ENCODE results near the gene CLIC5.

Gene CLIC5

DNA sequence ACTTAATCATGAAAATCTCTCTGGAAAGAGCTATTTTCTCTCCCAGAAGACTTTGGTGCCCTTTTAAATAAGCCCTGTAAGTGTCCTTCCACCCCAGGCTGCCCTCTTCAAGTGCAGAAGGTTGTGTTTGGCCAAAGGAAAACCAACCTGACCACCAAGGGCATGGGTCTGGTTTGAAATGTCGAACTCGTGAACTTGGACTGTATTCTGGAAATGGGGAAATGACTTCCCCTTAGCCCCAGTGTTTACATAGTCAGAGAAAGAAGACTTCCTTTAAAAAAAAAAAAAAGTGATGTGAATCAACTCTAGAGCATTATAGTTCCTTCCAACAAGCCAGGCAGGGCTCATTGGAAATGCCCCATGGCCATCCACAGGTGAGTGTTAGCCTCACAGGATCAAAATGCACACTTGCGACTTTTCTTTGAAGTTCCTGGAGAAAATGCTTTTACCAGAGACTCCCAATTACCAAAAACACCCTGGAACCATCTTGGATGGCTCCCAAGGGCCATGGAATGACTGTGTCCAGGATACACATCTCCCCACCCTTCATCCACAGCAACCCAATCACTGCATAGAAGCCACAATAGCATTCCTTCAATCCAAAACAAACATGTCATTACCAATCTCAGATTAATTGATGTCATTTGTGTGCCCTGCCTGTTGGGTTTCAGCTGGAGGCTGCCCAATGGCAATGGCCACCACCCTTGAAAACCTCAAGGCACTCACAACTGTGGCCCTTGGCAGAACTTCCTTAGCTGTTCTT lies 133.8 kb downstream of the CLIC5 start:
- DNase-seq = no peak

DNA sequence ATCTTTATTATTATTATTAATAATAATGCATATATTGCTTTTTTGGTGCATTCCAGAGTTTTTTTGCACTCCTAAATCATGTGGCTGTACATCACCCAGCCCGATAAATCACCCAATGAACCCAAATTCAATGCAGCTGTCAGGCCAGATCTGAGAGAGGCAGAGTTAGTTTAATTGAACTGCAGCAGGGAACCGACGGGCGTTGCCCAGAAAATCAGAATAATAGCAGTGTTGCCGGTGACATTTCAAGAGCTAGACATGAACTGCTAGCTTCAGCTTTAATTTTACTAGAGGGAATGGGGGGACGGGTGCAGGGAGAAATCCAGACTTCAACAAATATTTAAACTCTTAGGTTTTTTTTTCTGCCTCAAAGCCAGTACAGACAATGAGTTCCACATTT lies 135.0 kb downstream of the CLIC5 start:
- no peak for DNase-seq

DNA sequence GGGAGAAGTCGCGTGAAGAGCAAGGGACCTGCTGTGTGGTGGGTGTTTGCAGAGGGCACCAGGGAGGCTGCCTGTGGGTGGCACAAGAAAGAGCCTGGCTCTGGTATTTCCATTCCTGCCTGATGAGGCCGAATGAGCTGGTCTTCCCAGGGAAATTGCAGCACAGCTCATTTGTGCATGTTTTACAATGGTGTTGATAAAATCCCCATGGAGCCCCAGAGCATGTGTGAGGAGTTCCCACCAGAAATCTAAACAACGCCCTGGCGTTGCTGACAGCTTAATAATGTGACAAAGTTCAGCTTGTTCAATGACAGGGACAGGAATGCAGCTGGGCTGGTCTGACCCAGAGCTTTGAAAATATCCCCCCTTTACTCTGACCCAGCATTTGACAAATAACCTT lies 135.5 kb downstream of the CLIC5 start:
- DNase-seq = no peak

GRCh38 chr6:45877970-45878590 lies 137.6 kb downstream of the CLIC5 start:
- DNase-seq = no peak

GRCh38 chr6:45872827-45873365 lies 142.8 kb downstream of the CLIC5 start:
- no peak for DNase-seq

DNA sequence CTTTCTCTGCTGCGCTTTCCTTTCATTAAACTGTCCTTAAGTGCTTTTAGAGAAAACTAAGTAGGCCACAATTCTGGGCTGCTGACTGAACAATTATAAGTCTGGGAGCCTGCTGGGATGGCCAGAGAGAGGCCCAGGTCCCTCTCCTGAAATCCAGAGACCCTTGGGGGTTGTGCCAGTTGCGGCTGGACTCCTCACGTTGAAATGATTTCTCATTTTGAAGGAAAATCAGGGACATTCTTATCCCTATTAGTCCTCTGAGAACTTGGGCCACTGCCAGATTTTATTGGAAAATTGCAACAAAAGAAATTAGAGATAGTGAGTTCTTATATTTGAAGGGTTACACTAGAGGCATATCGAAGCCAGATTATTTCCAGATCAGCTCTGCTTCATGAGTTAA lies 145.1 kb downstream of the CLIC5 start:
- DNase-seq = no peak

DNA sequence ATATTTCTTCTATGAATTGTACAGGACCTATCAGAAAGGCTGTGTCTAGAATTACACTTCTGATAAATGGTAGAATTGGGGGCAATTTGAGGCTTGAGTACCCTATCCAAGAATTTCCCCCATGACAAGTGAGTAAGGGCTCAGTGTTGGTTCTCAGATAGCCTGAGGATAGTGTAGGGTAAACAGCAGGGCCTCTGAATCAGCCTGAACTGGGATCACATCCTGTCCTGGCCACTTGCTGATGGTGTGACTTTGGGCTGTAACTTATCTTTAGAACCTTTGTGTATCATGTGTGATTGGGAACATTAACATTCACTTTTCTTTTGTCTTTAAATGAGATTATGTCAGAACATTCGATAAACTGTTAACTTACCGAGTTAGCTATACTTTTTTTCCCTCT lies 151.0 kb downstream of the CLIC5 start:
- DNase-seq = no peak

DNA sequence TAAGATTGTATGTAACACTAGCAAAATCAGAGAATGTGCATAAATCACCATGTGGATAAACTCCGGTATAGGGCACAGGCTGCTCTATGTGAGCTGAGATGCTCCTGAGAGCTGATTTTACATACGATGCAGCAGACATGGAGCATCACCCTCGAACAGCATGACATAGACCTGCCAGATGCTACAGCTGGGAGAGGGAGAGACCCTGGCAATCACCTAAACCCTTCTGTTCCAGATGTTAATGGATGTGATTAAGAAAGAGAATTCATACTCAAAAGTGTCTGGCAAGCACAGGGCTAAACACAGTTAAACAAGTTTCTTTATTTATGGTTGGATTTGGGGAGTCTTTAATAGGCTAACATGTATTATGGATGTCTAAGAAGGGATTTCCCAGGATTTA lies 157.0 kb downstream of the CLIC5 start:
- DNase-seq = no peak

GRCh38 chr6:45857827-45858226 lies 157.8 kb downstream of the CLIC5 start:
- no peak for DNase-seq

GRCh38 chr6:45855642-45856394 lies 159.8 kb downstream of the CLIC5 start:
- no peak for DNase-seq

DNA sequence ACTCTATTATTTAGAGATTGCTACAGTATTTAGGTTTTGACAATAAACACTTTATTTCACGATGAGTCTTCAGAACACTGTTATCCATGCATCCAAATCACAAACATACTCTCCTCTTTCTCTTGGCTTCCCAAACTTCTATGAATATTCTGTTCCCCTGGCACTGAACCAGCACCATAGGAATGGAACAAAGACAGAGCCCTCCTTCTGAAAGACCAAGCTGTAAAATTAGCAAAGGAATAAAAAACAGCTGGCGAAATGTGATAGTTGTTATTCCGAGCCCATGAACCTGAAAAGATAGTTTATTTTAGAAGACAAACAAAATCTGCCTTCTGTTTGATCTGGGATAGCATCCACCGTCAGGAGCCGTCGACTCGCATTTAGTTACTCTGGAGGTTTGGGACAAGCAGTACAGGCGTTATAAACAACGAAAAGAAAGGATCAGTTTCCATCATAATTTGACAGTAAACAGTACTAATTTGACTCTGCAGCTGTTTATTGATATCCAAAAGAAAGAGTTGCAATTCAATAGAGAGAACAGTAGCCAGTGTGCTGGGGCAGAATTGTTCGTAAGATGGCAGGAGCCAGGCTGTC lies 161.4 kb downstream of the CLIC5 start:
- no peak for DNase-seq

GRCh38 chr6:45851034-45851400 lies 164.6 kb downstream of the CLIC5 start:
- DNase-seq = no peak

DNA sequence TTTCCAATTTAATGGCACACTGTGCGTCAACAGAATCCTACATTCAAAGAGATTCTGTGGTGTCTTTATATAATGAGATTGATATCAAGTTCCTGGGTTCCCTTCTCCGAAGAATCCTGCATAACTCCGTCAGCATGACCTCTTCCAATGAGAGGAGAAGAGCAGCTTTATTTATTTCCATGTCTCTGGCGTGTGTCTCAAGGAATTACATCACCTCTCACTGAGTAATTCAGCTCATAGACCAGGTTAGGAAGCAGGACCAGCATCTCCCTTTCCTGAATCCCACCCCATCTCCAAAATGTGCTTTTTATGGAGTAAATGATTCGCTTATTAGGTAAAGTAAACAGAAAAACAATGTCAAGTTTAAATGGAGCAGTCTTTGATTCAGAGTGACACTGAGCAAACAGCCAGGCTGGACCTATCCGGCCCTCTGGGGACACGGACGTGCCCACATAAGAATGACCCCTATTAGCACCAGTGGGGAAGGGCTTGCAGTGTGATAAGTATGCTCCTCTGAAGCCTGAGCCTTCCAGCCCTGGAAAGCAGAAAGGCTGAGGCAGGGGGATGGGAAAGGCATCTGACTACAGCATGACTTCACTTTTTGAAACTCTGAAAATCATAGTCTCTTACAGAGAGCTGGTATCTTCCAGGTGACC lies 165.2 kb downstream of the CLIC5 start:
- no peak for DNase-seq

- DNase-seq = no peak
Observed at GRCh38 chr6:45845567-45845966, 170.1 kb downstream of the CLIC5 start.

DNA sequence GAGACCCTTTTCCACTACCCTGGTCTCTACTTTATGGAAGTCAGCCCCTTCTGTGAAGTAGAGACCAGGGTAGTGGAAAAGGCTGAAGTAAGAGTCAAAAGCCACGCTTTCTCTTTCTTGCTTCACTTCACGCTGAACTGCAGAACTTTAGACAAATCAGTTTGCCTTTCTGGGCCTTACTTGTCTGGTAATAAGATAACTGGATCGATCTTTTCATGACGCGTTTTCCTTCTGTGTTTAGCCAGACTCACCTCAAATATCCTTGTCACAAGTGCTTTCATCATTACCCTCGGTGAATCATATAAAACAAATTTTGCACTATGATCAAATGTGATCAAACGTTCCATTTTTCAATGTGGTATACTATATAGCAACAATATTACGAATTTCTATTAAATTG lies 170.7 kb downstream of the CLIC5 start:
- DNase-seq = no peak

DNA sequence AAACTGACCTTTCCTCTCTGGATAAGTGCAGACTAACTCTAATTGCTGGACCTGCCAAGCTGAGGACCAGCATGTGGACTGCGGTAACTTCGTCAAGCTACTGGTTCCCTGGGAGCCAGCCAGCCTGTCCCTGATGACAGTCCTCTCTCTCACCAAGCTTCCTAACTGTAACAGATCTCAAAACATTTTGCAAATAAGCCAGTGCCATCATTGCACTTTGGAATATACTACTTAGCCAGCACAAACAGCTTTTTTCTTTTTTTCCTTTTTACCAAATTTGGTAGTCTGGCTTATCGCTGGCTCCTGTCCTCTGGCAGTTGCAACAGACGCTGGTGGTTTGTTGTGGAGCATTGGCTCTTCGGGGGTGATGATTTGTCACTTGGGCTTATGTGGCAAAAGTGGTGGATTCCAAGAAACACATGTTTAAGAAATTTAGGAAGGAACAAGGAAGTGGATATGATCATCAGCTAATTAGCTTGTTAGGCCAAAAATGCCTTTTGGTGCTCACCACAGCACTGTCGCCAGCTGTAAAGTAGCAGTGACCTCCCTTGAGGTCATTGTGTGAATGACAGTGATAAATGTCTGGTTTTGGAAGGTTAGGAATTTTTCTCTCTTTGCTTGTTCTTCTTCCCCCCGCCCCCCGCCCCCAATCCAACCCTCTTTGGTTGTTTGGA lies 171.7 kb downstream of the CLIC5 start:
- DNase-seq = no peak

GRCh38 chr6:45841062-45841461 lies 174.6 kb downstream of the CLIC5 start:
- DNase-seq = no peak

- DNase-seq = no peak
Observed at GRCh38 chr6:45838996-45839395, 176.7 kb downstream of the CLIC5 start.

DNA sequence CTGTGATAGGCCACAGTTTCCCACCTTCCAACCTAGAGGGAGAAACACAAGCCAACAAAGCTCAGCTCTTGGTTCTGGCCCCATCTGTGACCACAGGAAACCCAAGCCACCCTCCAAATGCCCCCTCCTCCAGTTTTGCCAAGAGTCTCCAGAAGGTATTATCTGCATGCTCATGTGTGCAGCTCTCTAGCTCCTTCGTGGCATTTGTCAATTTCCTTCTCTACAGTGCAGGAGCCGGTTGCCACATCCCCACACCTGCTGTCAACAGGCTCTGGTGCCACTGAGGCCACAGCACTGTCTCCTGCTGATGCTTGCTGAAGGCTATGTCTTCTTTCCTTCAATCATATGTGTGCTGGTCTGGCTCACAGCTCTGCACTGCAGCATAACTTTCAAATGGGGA lies 177.2 kb downstream of the CLIC5 start:
- no peak for DNase-seq

GRCh38 chr6:45837541-45838200 lies 178.0 kb downstream of the CLIC5 start:
- DNase-seq = no peak

DNA sequence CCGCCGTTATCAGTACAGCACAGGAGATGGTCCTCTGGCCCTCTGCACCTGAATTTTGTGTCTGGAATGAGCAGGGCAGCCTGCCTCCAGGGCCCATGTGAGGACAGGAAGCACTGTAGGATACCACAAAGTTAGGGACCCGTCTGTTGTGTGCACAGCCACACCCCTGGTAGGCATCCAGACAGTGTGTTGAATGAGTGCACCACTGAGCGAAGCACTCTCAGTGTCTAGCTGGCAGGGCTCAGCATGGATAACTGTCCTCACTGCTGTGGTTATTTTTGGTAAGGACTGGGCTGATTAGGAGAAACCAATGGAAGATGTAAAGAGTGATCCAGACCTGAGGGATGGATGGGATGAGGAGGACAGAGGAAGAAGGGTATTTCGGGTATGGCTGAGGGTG lies 178.7 kb downstream of the CLIC5 start:
- no peak for DNase-seq

DNA sequence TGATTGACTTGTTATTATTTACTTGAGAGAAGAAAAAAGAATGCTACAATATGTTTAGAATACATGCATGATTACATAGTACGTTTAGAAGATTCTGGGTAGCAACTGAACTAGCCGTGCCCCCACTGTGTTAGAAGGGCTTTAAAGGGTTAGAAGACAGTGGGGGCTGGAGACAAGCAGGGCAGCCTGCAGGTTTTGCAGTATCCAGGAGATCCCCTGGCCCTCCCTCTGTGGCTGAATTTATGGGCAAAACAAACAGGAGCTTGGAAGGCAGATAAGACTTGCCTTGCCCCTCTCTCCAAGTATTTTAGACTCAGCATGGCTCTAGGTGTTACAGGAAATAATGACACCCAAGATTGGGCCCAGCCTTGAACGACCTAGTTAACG lies 179.2 kb downstream of the CLIC5 start:
- DNase-seq = no peak
